PC-3 (cell line): ENCODE measurements around the gene LAMA5. TPM values are rescaled to one million over a fixed set of nuclear protein-coding genes. Genes with fewer than 3 reads are reported as not detected.

Source experiments
- ATAC-seq: fragments of 200-7000 bp; cut with Tn5 transposase; 2 replicates; pipeline ENCODE4 v1.9.1; 2020; ENCODE audit warnings: mild to moderate bottlenecking, moderate library complexity
- BruUV-seq: library from RNA; stranded (reverse); fragments of 400-500 nt; replicated peaks from 2 replicates; lab custom pipeline; 2021; lab: Mats Ljungman, UMichigan
- CTCF ChIA-PET: fragments of 300-600 bp; sonication (Branson Sonifier 250); formaldehyde crosslinking; loops from one replicate; lab custom pipeline; 2022; ENCODE audit warnings: antibody characterized with exemption; lab: Charles Lee
- POLR2A ChIA-PET: fragments of 300-600 bp; sonication (Branson Sonifier 250); formaldehyde crosslinking; loops from one replicate; lab custom pipeline; 2022; ENCODE audit warnings: antibody characterized with exemption; ENCODE audit not compliant: unreplicated experiment; lab: Charles Lee
- DNase-seq: peaks from one replicate; pipeline ENCODE4 v3.0.0-alpha.2; 2015
- H2AFZ ChIP-seq: fragments of 300-600 bp; sonication (generic); 2 replicates; pipeline ENCODE4 v1.6.0; 2016; ENCODE audit warnings: antibody characterized with exemption, low read length
- H3F3A ChIP-seq: fragments of 300-600 bp; sonication (generic); one replicate; pipeline ENCODE4 v1.6.0; 2017; ENCODE audit warnings: antibody characterized with exemption, low read length, control low read depth, mild to moderate bottlenecking; ENCODE audit not compliant: unreplicated experiment
- H3K27ac ChIP-seq: fragments of 300-600 bp; sonication (generic); 2 replicates; pipeline ENCODE4 v1.5.1; 2016; ENCODE audit warnings: mild to moderate bottlenecking, low read length
- H3K27me3 ChIP-seq: fragments of 300-600 bp; sonication (generic); 2 replicates; pipeline ENCODE4 v1.6.1; 2016; ENCODE audit warnings: low read length, mixed read lengths
- H3K36me3 ChIP-seq: fragments of 300-600 bp; sonication (generic); 2 replicates; pipeline ENCODE4 v1.6.1; 2016; ENCODE audit warnings: low read depth, mixed run types, low read length, mixed read lengths
- H3K4me1 ChIP-seq: fragments of 300-600 bp; sonication (generic); 2 replicates; pipeline ENCODE4 v1.5.1; 2016; ENCODE audit warnings: low read length; ENCODE audit not compliant: insufficient read depth
- H3K4me2 ChIP-seq: fragments of 300-600 bp; sonication (generic); 2 replicates; pipeline ENCODE4 v1.6.0; 2016; ENCODE audit warnings: low read length
- H3K4me3 ChIP-seq: fragments of 300-600 bp; sonication (generic); 2 replicates; pipeline ENCODE4 v1.5.1; 2016; ENCODE audit warnings: mild to moderate bottlenecking, low read length, mixed read lengths
- H3K79me2 ChIP-seq: fragments of 300-600 bp; sonication (generic); 2 replicates; pipeline ENCODE4 v1.6.1; 2017; ENCODE audit warnings: low read length, mixed read lengths
- H3K9ac ChIP-seq: fragments of 300-600 bp; sonication (generic); 2 replicates; pipeline ENCODE4 v1.6.0; 2016; ENCODE audit warnings: mild to moderate bottlenecking, low read length
- H3K9me2 ChIP-seq: fragments of 300-600 bp; sonication (generic); replicated peaks from 2 replicates; pipeline ENCODE4 v1.6.1; 2016; ENCODE audit warnings: mixed run types, low read length, mixed read lengths
- H3K9me3 ChIP-seq: fragments of 300-600 bp; sonication (generic); 2 replicates; pipeline ENCODE4 v1.6.1; 2016; ENCODE audit warnings: low read length, mixed read lengths
- H4K20me1 ChIP-seq: fragments of 300-600 bp; sonication (generic); 2 replicates; pipeline ENCODE4 v1.6.1; 2016; ENCODE audit warnings: low read length, mixed read lengths
- CTCF ChIP-seq: fragments of 300-600 bp; sonication (generic); conservative IDR thresholded peaks from 2 replicates; pipeline ENCODE4 v1.5.1; 2017; ENCODE audit warnings: antibody characterized with exemption, low read depth, mild to moderate bottlenecking, low read length
- EZH2 ChIP-seq: fragments of 300-600 bp; sonication (generic); IDR thresholded peaks from one replicate; pipeline ENCODE4 v1.6.1; 2017; ENCODE audit warnings: antibody characterized with exemption, mild to moderate bottlenecking, low read length; ENCODE audit not compliant: unreplicated experiment
- EZH2phosphoT487 ChIP-seq: fragments of 300-600 bp; sonication (generic); IDR thresholded peaks from 2 replicates; pipeline ENCODE4 v1.6.1; 2018; ENCODE audit warnings: mild to moderate bottlenecking, antibody characterized with exemption, low read length, borderline replicate concordance
- intact Hi-C: fragments of 100-400 bp; cut with micrococcal nuclease; formaldehyde crosslinking; loops from 2 replicates; pipeline ENCODE4 v1.9.0; 2023
- total RNA-seq: library from RNA; depleted of rRNA; stranded (reverse); fragments of >200 nt; gene quantifications from 2 replicates; pipeline ENCODE4 v1.2.3, GENCODE V29; 2014

Gene LAMA5
- total RNA-seq, 1 experiment from 2014 or later = 196 TPM

GRCh38 chr20:62404112-62404665 is 37.1 kb upstream of the LAMA5 start:
- no TSS peak for BruUV-seq
- Histone ChIP-seq H4K20me1 (0 out of 2 replicates have a peak, but pooled peaks cover 7% of the 10 kb centered on the region), H3K79me2 (peaks cover 27% of the 10 kb centered on the region), H3K9me3 (no peaks in the 10 kb centered on the region), H3K36me3 (peaks cover 3% of the 10 kb centered on the region; the same call in 1 of the 2 replicates), H3K4me1 (peaks cover 12% of the 10 kb centered on the region), H3K9ac (no peak overlapping the region), H2AFZ (no peak overlapping the region), H3K9me2 (no peaks in the 10 kb centered on the region), H3K4me3 (no peak overlapping the region), H3K4me2 (no peak overlapping the region), H3K27me3 (no peaks in the 10 kb centered on the region), H3K27ac (no peak overlapping the region), H3F3A (no peaks in the 10 kb centered on the region)
- ChIA-PET POLR2A (interaction anchor here (0.6 kb wide), 1 partner anchor 35 kb away, joined by 3 read pairs; no protein-coding TSS in a partner anchor), CTCF (no interaction called here)
- DNase-seq = no peak
- no peak for ATAC-seq
- TF ChIP-seq EZH2 (no peak), CTCF (no peak), EZH2phosphoT487 (no peak)
- intact Hi-C loops = no loop called here

GRCh38 chr20:62403331-62403730 is 36.2 kb upstream of the LAMA5 start:
- BruUV-seq = no TSS peak
- Histone ChIP-seq H3K9me2 (no peaks in the 10 kb centered on the region), H3K9me3 (no peaks in the 10 kb centered on the region), H3K79me2 (peaks cover 27% of the 10 kb centered on the region), H2AFZ (no peak overlapping the region), H3K4me2 (no peak overlapping the region), H4K20me1 (0 out of 2 replicates have a peak, but pooled peaks cover 7% of the 10 kb centered on the region), H3K36me3 (peaks cover 3% of the 10 kb centered on the region; the same call in 1 of the 2 replicates), H3K4me3 (no peak overlapping the region), H3K4me1 (peaks cover 12% of the 10 kb centered on the region), H3F3A (no peaks in the 10 kb centered on the region), H3K9ac (no peak overlapping the region), H3K27me3 (no peaks in the 10 kb centered on the region), H3K27ac (no peak overlapping the region)
- POLR2A ChIA-PET = no interaction called here
- TF ChIP-seq CTCF (no peak), EZH2phosphoT487 (no peak), EZH2 (no peak)
- DNase-seq (no peak), ATAC-seq (no peak)
- intact Hi-C loops = no loop called here
- CTCF ChIA-PET = no interaction called here

GRCh38 chr20:62402456-62403150 is 35.5 kb upstream of the LAMA5 start:
- TF ChIP-seq EZH2phosphoT487 (no peak), CTCF (no peak), EZH2 (no peak)
- Histone ChIP-seq H3K79me2 (peaks cover 27% of the 10 kb centered on the region), H3K4me1 (peaks cover 12% of the 10 kb centered on the region), H3K9me3 (no peaks in the 10 kb centered on the region), H2AFZ (no peak overlapping the region), H4K20me1 (0 out of 2 replicates have a peak, but pooled peaks cover 7% of the 10 kb centered on the region), H3K9ac (no peak overlapping the region), H3K4me3 (no peak overlapping the region), H3K9me2 (no peaks in the 10 kb centered on the region), H3K36me3 (peaks cover 3% of the 10 kb centered on the region; the same call in 1 of the 2 replicates), H3F3A (no peaks in the 10 kb centered on the region), H3K27ac (no peak overlapping the region), H3K4me2 (no peak overlapping the region), H3K27me3 (no peaks in the 10 kb centered on the region)
- ChIA-PET CTCF (no interaction called here), POLR2A (no interaction called here)
- no TSS peak for BruUV-seq
- no peak for ATAC-seq
- intact Hi-C loops = no loop called here
- no peak for DNase-seq
